ENCODE measurements around the gene MEP1A. TPM values are rescaled to one million over a fixed set of nuclear protein-coding genes. Genes with fewer than 3 reads are reported as not detected.

The MEP1A gene
- total RNA-seq, 1 donor from 2014 or later: not detected

GRCh38 chr6:46777476-46778346 lies 15.5 kb upstream of the MEP1A start:
- no peak for TF ChIP-seq CTCF (conservative IDR thresholded peaks at IDR 0.05; ENCODE audit: low read depth, low read length)
- no peak overlapping the region for H3K4me3 ChIP-seq (ENCODE audit: low read depth, low read length)
- no peak for DNase-seq (ENCODE audit: low read depth)

- peak; percentile 80 for TF ChIP-seq CTCF (conservative IDR thresholded peaks at IDR 0.05; ENCODE audit: low read depth, low read length)
- no peak overlapping the region for H3K4me3 ChIP-seq (ENCODE audit: low read depth, low read length)
- no peak for DNase-seq (ENCODE audit: low read depth)
These were observed 11.5 kb upstream of the MEP1A start for GRCh38 chr6:46781478-46782378.

- no peak overlapping the region for H3K4me3 ChIP-seq (ENCODE audit: low read depth, low read length)
- TF ChIP-seq CTCF (conservative IDR thresholded peaks at IDR 0.05; ENCODE audit: low read depth, low read length): no peak
- DNase-seq (ENCODE audit: low read depth): no peak
These were observed 8.7 kb upstream of the MEP1A start for GRCh38 chr6:46784535-46784934.

- no peak for DNase-seq (ENCODE audit: low read depth)
- no peak for TF ChIP-seq CTCF (conservative IDR thresholded peaks at IDR 0.05; ENCODE audit: low read depth, low read length)
- H3K4me3 ChIP-seq (ENCODE audit: low read depth, low read length): no peak overlapping the region
These were observed 5.2 kb upstream of the MEP1A start for GRCh38 chr6:46787871-46788540.

GRCh38 chr6:46788791-46789190 lies 4.4 kb upstream of the MEP1A start:
- no peak overlapping the region for H3K4me3 ChIP-seq (ENCODE audit: low read depth, low read length)
- no peak for TF ChIP-seq CTCF (conservative IDR thresholded peaks at IDR 0.05; ENCODE audit: low read depth, low read length)
- no peak for DNase-seq (ENCODE audit: low read depth)

GRCh38 chr6:46789434-46790354 lies 3.5 kb upstream of the MEP1A start:
- TF ChIP-seq CTCF (conservative IDR thresholded peaks at IDR 0.05; ENCODE audit: low read depth, low read length): no peak
- no peak for DNase-seq (ENCODE audit: low read depth)
- H3K4me3 ChIP-seq (ENCODE audit: low read depth, low read length): no peak overlapping the region

Data from epithelial cell of proximal tubule (primary cell).